Measurements from ENCODE around the gene NQO2. TPM values are rescaled to one million over a fixed set of nuclear protein-coding genes. Genes with fewer than 3 reads are reported as not detected.
A peak's percentile ranks its signal among the peaks of the same experiment; 100 is the strongest.

NQO2 gene
- total and polyA plus RNA-seq, 2 of the 13 experiments (the other 11 are each of a cell fraction or from before 2014, with no cell fraction given): 32.2 to 56.5 TPM

- TF ChIP-seq ZSCAN5A (CRISPR knock-in tag; IDR thresholded peaks at IDR 0.05; ENCODE audit: borderline replicate concordance) (0 out of 2 replicates have a peak, but pooled peaks have one; percentile 36), MXD3 (CRISPR knock-in tag; IDR thresholded peaks at IDR 0.05) (peak; percentile 37; the same call in 1 of the 2 replicates), ZNF274 (CRISPR knock-in tag; IDR thresholded peaks at IDR 0.05) (no peak), MBNL3 (CRISPR knock-in tag; conservative IDR thresholded peaks at IDR 0.05) (no peak), GZF1 (CRISPR knock-in tag; IDR thresholded peaks at IDR 0.05) (no peak), ZFP36 (IDR thresholded peaks at IDR 0.05; ENCODE audit: borderline replicate concordance, low read depth, low read length, partially characterized antibody) (no peak), ZNF546 (CRISPR knock-in tag; conservative IDR thresholded peaks at IDR 0.05) (no peak), CBX2 (IDR thresholded peaks at IDR 0.05; ENCODE audit: low read depth, low read length) (no peak), CBX2 (CRISPR knock-in tag; IDR thresholded peaks at IDR 0.05; ENCODE audit: low read depth) (no peak), SPEN (CRISPR knock-in tag; IDR thresholded peaks at IDR 0.05; ENCODE audit: low read depth) (no peak), TFDP1 (CRISPR knock-in tag; IDR thresholded peaks at IDR 0.05; ENCODE audit: borderline replicate concordance) (peak; percentile 41; the same call in 1 of the 2 replicates), ZBTB44 (CRISPR knock-in tag; IDR thresholded peaks at IDR 0.05) (no peak), SNAPC2 (CRISPR knock-in tag; IDR thresholded peaks at IDR 0.05) (no peak), ZNF552 (CRISPR knock-in tag; IDR thresholded peaks at IDR 0.05; ENCODE audit: borderline replicate concordance) (no peak), ZNF205 (CRISPR knock-in tag; IDR thresholded peaks at IDR 0.05) (no peak), HDAC1 (CRISPR knock-in tag; IDR thresholded peaks at IDR 0.05) (0 out of 2 replicates have a peak, but pooled peaks have one; percentile 18), NR1H2 (CRISPR knock-in tag; IDR thresholded peaks at IDR 0.05; ENCODE audit: borderline replicate concordance, low read depth) (no peak), ZNF800 (CRISPR knock-in tag; IDR thresholded peaks at IDR 0.05) (peak; percentile 70; the same call in 1 of the 2 replicates), MEF2D (CRISPR knock-in tag; IDR thresholded peaks at IDR 0.05) (no peak), ZFP1 (CRISPR knock-in tag; IDR thresholded peaks at IDR 0.05) (no peak), SMC3 (IDR thresholded peaks at IDR 0.05; ENCODE audit: low read length) (no peak), RCOR2 (CRISPR knock-in tag; IDR thresholded peaks at IDR 0.05) (no peak), PBX2 (CRISPR knock-in tag; IDR thresholded peaks at IDR 0.05) (no peak), SMARCE1 (IDR thresholded peaks at IDR 0.05; ENCODE audit: borderline replicate concordance) (no peak)
Measured at GRCh38 chr6:2970753-2971419, 28.8 kb upstream of the NQO2 start (continued).
